Measurements from ENCODE around the gene SYCP3.

The SYCP3 gene

GRCh38 chr12:101768781-101769180, 29.5 kb upstream of the SYCP3 start:
- TF ChIP-seq Cebpa-rat (IDR thresholded peaks at IDR 0.05), result no peak
- no peak overlapping the region for H3K27ac ChIP-seq

GRCh38 chr12:101767537-101767936, 28.3 kb upstream of the SYCP3 start:
- peaks cover 14 to 57% (median 29%) of the 10 kb centered on the region in 10 experiments for H3K4me1 ChIP-seq
- no peaks in the 10 kb centered on the region for H3K27me3 ChIP-seq
- peaks cover 0 to 13% (median 0%) of the 10 kb centered on the region in 11 experiments; a peak in 4 of 22 replicates for H4K20me1 ChIP-seq
- no peak overlapping the region for H3K27ac ChIP-seq
- no peak overlapping the region for H3K4me3 ChIP-seq
- H3K36me3 ChIP-seq, result peaks cover 4 to 79% (median 70%) of the 10 kb centered on the region in 11 experiments; a peak in 20 of 22 replicates
- TF ChIP-seq Cebpa-rat (IDR thresholded peaks at IDR 0.05), result no peak
- H3K9me3 ChIP-seq (replicated peaks in 1 of 11), result no peaks in the 10 kb centered on the region
- no peak overlapping the region for H3K4me2 ChIP-seq
- H3K9ac ChIP-seq, result no peak overlapping the region

More at GRCh38 chr12:101768781-101769180, 29.5 kb upstream of the SYCP3 start:
- Histone ChIP-seq H3K4me1 (peaks cover 24 to 56% (median 32%) of the 10 kb centered on the region in 10 experiments), H3K27me3 (no peaks in the 10 kb centered on the region), H3K9ac (no peak overlapping the region), H3K9me3 (replicated peaks in 1 of 11) (no peaks in the 10 kb centered on the region), H3K4me3 (no peak overlapping the region), H3K4me2 (no peak overlapping the region), H3K36me3 (peaks cover 4 to 82% (median 66%) of the 10 kb centered on the region in 11 experiments; a peak in 20 of 22 replicates), H4K20me1 (peaks cover 0 to 2% (median 0%) of the 10 kb centered on the region in 11 experiments; a peak in 4 of 22 replicates)

GRCh38 chr12:101764051-101764792, 25.0 kb upstream of the SYCP3 start:
- peak overlapping the region in 1 of 11 experiments; percentile 9; a peak in 1 of 22 replicates for H3K9ac ChIP-seq
- H3K27ac ChIP-seq, result peak overlapping the region in 2 of 11 experiments; percentile 17 to 40; a peak in 4 of 22 replicates
- no peaks in the 10 kb centered on the region for H3K27me3 ChIP-seq
- peaks cover 4 to 89% (median 74%) of the 10 kb centered on the region in 11 experiments; a peak in 20 of 22 replicates for H3K36me3 ChIP-seq
- H3K4me2 ChIP-seq, result peak overlapping the region in 4 of 11 experiments; percentile 58 to 90 (median 70); a peak in 8 of 22 replicates
- no peak for TF ChIP-seq Cebpa-rat (IDR thresholded peaks at IDR 0.05)
- no peaks in the 10 kb centered on the region for H3K9me3 ChIP-seq (replicated peaks in 1 of 11)
- H3K4me3 ChIP-seq, result no peak overlapping the region
- peaks cover 0 to 68% (median 12%) of the 10 kb centered on the region in 10 experiments; a peak in 12 of 20 replicates for H3K4me1 ChIP-seq
- H4K20me1 ChIP-seq, result peaks cover 0 to 13% (median 0%) of the 10 kb centered on the region in 11 experiments; a peak in 4 of 22 replicates

GRCh38 chr12:101763246-101763931, 24.1 kb upstream of the SYCP3 start:
- peak overlapping the region in 5 of 11 experiments; percentile 6 to 49 (median 32); a peak in 7 of 22 replicates for H3K27ac ChIP-seq
- peak overlapping the region in 2 of 11 experiments; percentile 9 to 14; a peak in 2 of 22 replicates for H3K9ac ChIP-seq
- no peak overlapping the region for H3K4me3 ChIP-seq
- no peak for TF ChIP-seq Cebpa-rat (IDR thresholded peaks at IDR 0.05)
- peaks cover 0 to 13% (median 0%) of the 10 kb centered on the region in 11 experiments; a peak in 4 of 22 replicates for H4K20me1 ChIP-seq
- H3K4me2 ChIP-seq, result peak overlapping the region in 5 of 11 experiments; percentile 33 to 90 (median 67); a peak in 10 of 22 replicates
- H3K9me3 ChIP-seq (replicated peaks in 1 of 11), result no peaks in the 10 kb centered on the region
- peaks cover 7 to 88% (median 77%) of the 10 kb centered on the region in 11 experiments for H3K36me3 ChIP-seq
- no peaks in the 10 kb centered on the region for H3K27me3 ChIP-seq
- peaks cover 0 to 68% (median 12%) of the 10 kb centered on the region in 10 experiments; a peak in 12 of 20 replicates for H3K4me1 ChIP-seq

GRCh38 chr12:101761781-101762180, 22.5 kb upstream of the SYCP3 start:
- no peaks in the 10 kb centered on the region for H3K27me3 ChIP-seq
- no peak overlapping the region for H3K4me3 ChIP-seq
- H3K27ac ChIP-seq, result no peak overlapping the region; a peak in 1 of 22 replicates
- H3K4me2 ChIP-seq, result peak overlapping the region in 2 of 11 experiments; percentile 67 to 90; a peak in 4 of 22 replicates
- peaks cover 0 to 13% (median 0%) of the 10 kb centered on the region in 11 experiments; a peak in 4 of 22 replicates for H4K20me1 ChIP-seq
- H3K36me3 ChIP-seq, result peaks cover 15 to 88% (median 76%) of the 10 kb centered on the region in 11 experiments
- peaks cover 0 to 68% (median 12%) of the 10 kb centered on the region in 10 experiments; a peak in 12 of 20 replicates for H3K4me1 ChIP-seq
- no peaks in the 10 kb centered on the region for H3K9me3 ChIP-seq (replicated peaks in 1 of 11)
- no peak overlapping the region; a peak in 1 of 22 replicates for H3K9ac ChIP-seq
- TF ChIP-seq Cebpa-rat (IDR thresholded peaks at IDR 0.05), result no peak

GRCh38 chr12:101761350-101761749, 22.1 kb upstream of the SYCP3 start:
- Histone ChIP-seq H3K9ac (peak overlapping the region in 1 of 11 experiments; percentile 21; a peak in 1 of 22 replicates), H3K27me3 (no peaks in the 10 kb centered on the region), H3K27ac (peak overlapping the region in 3 of 11 experiments; percentile 14 to 57 (median 52); a peak in 4 of 22 replicates), H3K9me3 (replicated peaks in 1 of 11) (no peaks in the 10 kb centered on the region), H4K20me1 (peaks cover 0 to 13% (median 0%) of the 10 kb centered on the region in 11 experiments; a peak in 4 of 22 replicates), H3K4me1 (peaks cover 0 to 68% (median 12%) of the 10 kb centered on the region in 10 experiments; a peak in 12 of 20 replicates), H3K4me2 (peak overlapping the region in 2 of 11 experiments; percentile 67 to 90; a peak in 4 of 22 replicates), H3K4me3 (no peak overlapping the region), H3K36me3 (peaks cover 19 to 88% (median 76%) of the 10 kb centered on the region in 11 experiments)
- TF ChIP-seq Cebpa-rat (IDR thresholded peaks at IDR 0.05), result no peak

- no peak for TF ChIP-seq Cebpa-rat (IDR thresholded peaks at IDR 0.05)
- H3K9me3 ChIP-seq (replicated peaks in 1 of 11), result no peaks in the 10 kb centered on the region
- H3K27ac ChIP-seq, result no peak overlapping the region
- peaks cover 0 to 60% (median 12%) of the 10 kb centered on the region in 10 experiments; a peak in 12 of 20 replicates for H3K4me1 ChIP-seq
- peaks cover 17 to 87% (median 75%) of the 10 kb centered on the region in 11 experiments for H3K36me3 ChIP-seq
- H3K4me2 ChIP-seq, result no peak overlapping the region; a peak in 1 of 22 replicates
- peaks cover 0 to 13% (median 0%) of the 10 kb centered on the region in 11 experiments; a peak in 4 of 22 replicates for H4K20me1 ChIP-seq
- H3K4me3 ChIP-seq, result no peak overlapping the region
- no peak overlapping the region for H3K9ac ChIP-seq
- no peaks in the 10 kb centered on the region for H3K27me3 ChIP-seq
Measured at GRCh38 chr12:101759396-101760047, 20.3 kb upstream of the SYCP3 start.

GRCh38 chr12:101750152-101750551, 10.9 kb upstream of the SYCP3 start:
- H3K27me3 ChIP-seq, result no peaks in the 10 kb centered on the region
- H3K4me1 ChIP-seq, result peaks cover 5 to 50% (median 9%) of the 10 kb centered on the region in 10 experiments; a peak in 17 of 20 replicates
- peaks cover 45 to 100% (median 88%) of the 10 kb centered on the region in 11 experiments for H3K36me3 ChIP-seq
- H3K9ac ChIP-seq, result no peak overlapping the region
- no peaks in the 10 kb centered on the region for H3K9me3 ChIP-seq (replicated peaks in 1 of 11)
- no peak for TF ChIP-seq Cebpa-rat (IDR thresholded peaks at IDR 0.05)
- H4K20me1 ChIP-seq, result 0 out of 22 replicates have a peak, but pooled peaks cover 0 to 5% (median 0%) of the 10 kb centered on the region in 11 experiments
- peak overlapping the region in 1 of 11 experiments; percentile 7; a peak in 1 of 22 replicates for H3K27ac ChIP-seq
- H3K4me3 ChIP-seq, result no peak overlapping the region
- H3K4me2 ChIP-seq, result peak overlapping the region in 1 of 11 experiments; percentile 22; a peak in 1 of 22 replicates

Data from BLaER1 treated with 17β-estradiol and CSF1 and Interleukin-3, amounts not matched to agents 10 nM and 100 nM (cell line).